Type B pancreatic cell (in vitro differentiated cells): Measurements from ENCODE around the gene TEX11. TPM values are rescaled to one million over a fixed set of nuclear protein-coding genes. Genes with fewer than 3 reads are reported as not detected.
"Not testable (repeated sequence)": the region's sequence is repeated elsewhere in the genome, so short reads cannot be mapped to it uniquely, and the experiment has no call there.

Source experiments
- DNase-seq: peaks from one replicate; pipeline ENCODE4 v3.0.0; 2021; ENCODE audit warnings: mixed read lengths; ENCODE audit not compliant: unreplicated experiment; ENCODE audit errors: extremely low spot score
- H3K27ac Mint-ChIP-seq: 2 replicates; pipeline ENCODE4 v1.8.0; 2021; ENCODE audit warnings: mild to moderate bottlenecking, mixed read lengths
- H3K27me3 Mint-ChIP-seq: 2 replicates; pipeline ENCODE4 v1.8.0; 2021; ENCODE audit warnings: mixed read lengths
- H3K36me3 Mint-ChIP-seq: 2 replicates; pipeline ENCODE4 v1.8.0; 2021; ENCODE audit warnings: mixed read lengths
- H3K4me1 Mint-ChIP-seq: one replicate; pipeline ENCODE4 v1.8.0; 2021; ENCODE audit warnings: mixed read lengths; ENCODE audit not compliant: unreplicated experiment
- H3K4me3 Mint-ChIP-seq: 2 replicates; pipeline ENCODE4 v1.8.0; 2021; ENCODE audit warnings: mild to moderate bottlenecking, mixed read lengths
- H3K9me3 Mint-ChIP-seq: 2 replicates; pipeline ENCODE4 v1.8.0; 2021; ENCODE audit warnings: mixed read lengths
- CTCF ChIP-seq: fragments of 200-600 bp; sonication (generic); conservative IDR thresholded peaks from 2 replicates; pipeline ENCODE4 v1.5.0; 2021; ENCODE audit warnings: antibody characterized with exemption, mild to moderate bottlenecking
- total RNA-seq: library from RNA; stranded (reverse); gene quantifications from 2 replicates; pipeline ENCODE4 v1.2.1, GENCODE V29; 2021; ENCODE audit warnings: low replicate concordance

TEX11 gene
- total RNA-seq, 1 donor from 2014 or later, result not detected

GRCh38 chrX:70916754-70917153, 8.2 kb upstream of the TEX11 start:
- H3K4me3 Mint-ChIP-seq, result no peak overlapping the region
- no peak overlapping the region for H3K27ac Mint-ChIP-seq
- no peaks in the 10 kb centered on the region for H3K4me1 Mint-ChIP-seq
- H3K9me3 Mint-ChIP-seq, result no peaks in the 10 kb centered on the region
- H3K36me3 Mint-ChIP-seq, result no peaks in the 10 kb centered on the region
- H3K27me3 Mint-ChIP-seq, result no peaks in the 10 kb centered on the region
- no peak for TF ChIP-seq CTCF
- DNase-seq, result no peak

GRCh38 chrX:70907900-70908299, 611 bp downstream of the TEX11 start:
- Mint-ChIP-seq H3K36me3 (no peaks in the 10 kb centered on the region), H3K4me1 (no peaks in the 10 kb centered on the region), H3K27me3 (no peaks in the 10 kb centered on the region), H3K4me3 (no peak overlapping the region), H3K27ac (no peak overlapping the region), H3K9me3 (peaks cover 4% of the 10 kb centered on the region)
- no peak for DNase-seq
- no peak for TF ChIP-seq CTCF

- Mint-ChIP-seq H3K4me1 (no peaks in the 10 kb centered on the region), H3K27ac (no peak overlapping the region), H3K27me3 (no peaks in the 10 kb centered on the region)
Measured at GRCh38 chrX:70901465-70901864, 7.0 kb downstream of the TEX11 start.

GRCh38 chrX:70890441-70890840, 18.1 kb downstream of the TEX11 start:
- not testable (repeated sequence) for H3K27me3 Mint-ChIP-seq, DNase-seq, H3K9me3 Mint-ChIP-seq, H3K27ac Mint-ChIP-seq, H3K36me3 Mint-ChIP-seq, H3K4me3 Mint-ChIP-seq, H3K4me1 Mint-ChIP-seq

More at GRCh38 chrX:70901465-70901864, 7.0 kb downstream of the TEX11 start:
- TF ChIP-seq CTCF, result no peak
- H3K36me3 Mint-ChIP-seq, result no peaks in the 10 kb centered on the region
- DNase-seq, result no peak
- H3K9me3 Mint-ChIP-seq, result no peaks in the 10 kb centered on the region
- H3K4me3 Mint-ChIP-seq, result no peak overlapping the region

- no peaks in the 10 kb centered on the region for H3K36me3 Mint-ChIP-seq
- TF ChIP-seq CTCF, result no peak
- no peaks in the 10 kb centered on the region for H3K4me1 Mint-ChIP-seq
- H3K4me3 Mint-ChIP-seq, result no peak overlapping the region
- no peaks in the 10 kb centered on the region for H3K9me3 Mint-ChIP-seq
- H3K27ac Mint-ChIP-seq, result no peak overlapping the region
- DNase-seq, result no peak
- no peaks in the 10 kb centered on the region for H3K27me3 Mint-ChIP-seq
Measured at GRCh38 chrX:70878902-70879301, 29.6 kb downstream of the TEX11 start.

- no peak overlapping the region for H3K27ac Mint-ChIP-seq
- no peaks in the 10 kb centered on the region for H3K27me3 Mint-ChIP-seq
- DNase-seq, result no peak
- H3K36me3 Mint-ChIP-seq, result no peaks in the 10 kb centered on the region
- TF ChIP-seq CTCF, result no peak
- H3K4me3 Mint-ChIP-seq, result no peak overlapping the region
- H3K9me3 Mint-ChIP-seq, result no peaks in the 10 kb centered on the region
- no peaks in the 10 kb centered on the region for H3K4me1 Mint-ChIP-seq
Measured at GRCh38 chrX:70852294-70852693, 56.2 kb downstream of the TEX11 start.

- H3K27me3 Mint-ChIP-seq, H3K4me3 Mint-ChIP-seq, DNase-seq, H3K4me1 Mint-ChIP-seq, H3K36me3 Mint-ChIP-seq, H3K9me3 Mint-ChIP-seq, H3K27ac Mint-ChIP-seq: not testable (repeated sequence)
Measured at GRCh38 chrX:70844081-70844480, 64.4 kb downstream of the TEX11 start.

GRCh38 chrX:70843620-70844019, 64.9 kb downstream of the TEX11 start:
- not testable (repeated sequence) for H3K4me3 Mint-ChIP-seq, H3K4me1 Mint-ChIP-seq, DNase-seq, H3K36me3 Mint-ChIP-seq, H3K9me3 Mint-ChIP-seq, H3K27me3 Mint-ChIP-seq, H3K27ac Mint-ChIP-seq
